Measurements from ENCODE around the gene MYBPC2. TPM values are rescaled to one million over a fixed set of nuclear protein-coding genes. Genes with fewer than 3 reads are reported as not detected.
A peak's percentile ranks its signal among the peaks of the same experiment; 100 is the strongest.

MYBPC2 gene
- total RNA-seq, 1 experiment from 2014 or later, result 0.03 TPM

GRCh38 chr19:50419580-50420035 is 13.1 kb upstream of the MYBPC2 start:
- Histone ChIP-seq H3K9me3 (no peaks in the 10 kb centered on the region), H3K4me3 (no peak overlapping the region), H3K27me3 (no peaks in the 10 kb centered on the region), H3K36me3 (peaks cover 2% of the 10 kb centered on the region; the same call in 1 of the 2 replicates)
- no peak for DNase-seq

GRCh38 chr19:50420127-50420526 is 12.6 kb upstream of the MYBPC2 start:
- H3K4me3 ChIP-seq, result no peak overlapping the region
- no peaks in the 10 kb centered on the region for H3K27me3 ChIP-seq
- DNase-seq, result no peak
- H3K36me3 ChIP-seq, result no peaks in the 10 kb centered on the region
- H3K9me3 ChIP-seq, result no peaks in the 10 kb centered on the region

GRCh38 chr19:50420808-50421207 is 11.9 kb upstream of the MYBPC2 start:
- no peaks in the 10 kb centered on the region for H3K27me3 ChIP-seq
- no peak overlapping the region for H3K4me3 ChIP-seq
- no peaks in the 10 kb centered on the region for H3K36me3 ChIP-seq
- DNase-seq, result no peak
- H3K9me3 ChIP-seq, result no peaks in the 10 kb centered on the region

- Histone ChIP-seq H3K36me3 (no peaks in the 10 kb centered on the region), H3K4me3 (no peak overlapping the region), H3K9me3 (no peaks in the 10 kb centered on the region), H3K27me3 (no peaks in the 10 kb centered on the region)
- no peak for DNase-seq
Observed at GRCh38 chr19:50422397-50423278, 10.1 kb upstream of the MYBPC2 start.

- DNase-seq, result no peak
- Histone ChIP-seq H3K4me3 (no peak overlapping the region), H3K36me3 (no peaks in the 10 kb centered on the region)
Observed at GRCh38 chr19:50423279-50424113, 9.2 kb upstream of the MYBPC2 start.

GRCh38 chr19:50425581-50425980 is 7.1 kb upstream of the MYBPC2 start:
- peaks cover 4% of the 10 kb centered on the region; the same call in 1 of the 2 replicates for H3K27me3 ChIP-seq
- no peaks in the 10 kb centered on the region for H3K9me3 ChIP-seq
- no peaks in the 10 kb centered on the region for H3K36me3 ChIP-seq
- DNase-seq, result no peak
- H3K4me3 ChIP-seq, result no peak overlapping the region

More at GRCh38 chr19:50423279-50424113, 9.2 kb upstream of the MYBPC2 start:
- H3K27me3 ChIP-seq, result no peaks in the 10 kb centered on the region
- no peaks in the 10 kb centered on the region for H3K9me3 ChIP-seq

- H3K27me3 ChIP-seq, result peaks cover 12% of the 10 kb centered on the region
- no peak for DNase-seq
- no peak overlapping the region for H3K4me3 ChIP-seq
- no peaks in the 10 kb centered on the region for H3K9me3 ChIP-seq
- H3K36me3 ChIP-seq, result no peaks in the 10 kb centered on the region
Observed at GRCh38 chr19:50427318-50427925, 5.3 kb upstream of the MYBPC2 start.

GRCh38 chr19:50427997-50428425 is 4.7 kb upstream of the MYBPC2 start:
- Histone ChIP-seq H3K9me3 (no peaks in the 10 kb centered on the region), H3K27me3 (peaks cover 18% of the 10 kb centered on the region), H3K36me3 (no peaks in the 10 kb centered on the region), H3K4me3 (no peak overlapping the region)
- peak; percentile 37 for DNase-seq

GRCh38 chr19:50428772-50429463 is 3.8 kb upstream of the MYBPC2 start:
- Histone ChIP-seq H3K27me3 (peaks cover 24% of the 10 kb centered on the region), H3K4me3 (no peak overlapping the region), H3K36me3 (no peaks in the 10 kb centered on the region), H3K9me3 (no peaks in the 10 kb centered on the region)
- DNase-seq, result no peak

- no peaks in the 10 kb centered on the region for H3K9me3 ChIP-seq
- no peaks in the 10 kb centered on the region for H3K36me3 ChIP-seq
- H3K4me3 ChIP-seq, result no peak overlapping the region
- peaks cover 27% of the 10 kb centered on the region for H3K27me3 ChIP-seq
- DNase-seq, result no peak
Observed at GRCh38 chr19:50430888-50431342, 1.8 kb upstream of the MYBPC2 start.

- Histone ChIP-seq H3K4me3 (peak overlapping the region; percentile 42), H3K9me3 (no peaks in the 10 kb centered on the region), H3K27me3 (peaks cover 27% of the 10 kb centered on the region), H3K36me3 (no peaks in the 10 kb centered on the region)
- peak; percentile 68 for DNase-seq
Observed at GRCh38 chr19:50431343-50432220, 1.1 kb upstream of the MYBPC2 start.

- Histone ChIP-seq H3K9me3 (no peaks in the 10 kb centered on the region), H3K27me3 (peaks cover 34% of the 10 kb centered on the region), H3K36me3 (no peaks in the 10 kb centered on the region), H3K4me3 (no peak overlapping the region)
- DNase-seq, result no peak
Observed at GRCh38 chr19:50433201-50434180, 799 bp downstream of the MYBPC2 start.

- Histone ChIP-seq H3K4me3 (no peak overlapping the region), H3K36me3 (no peaks in the 10 kb centered on the region), H3K27me3 (peaks cover 34% of the 10 kb centered on the region), H3K9me3 (no peaks in the 10 kb centered on the region)
- no peak for DNase-seq
Observed at GRCh38 chr19:50434525-50434924, 1.8 kb downstream of the MYBPC2 start.

GRCh38 chr19:50435221-50435620 is 2.5 kb downstream of the MYBPC2 start:
- DNase-seq, result no peak
- no peak overlapping the region for H3K4me3 ChIP-seq
- H3K36me3 ChIP-seq, result no peaks in the 10 kb centered on the region
- peaks cover 33% of the 10 kb centered on the region for H3K27me3 ChIP-seq
- H3K9me3 ChIP-seq, result no peaks in the 10 kb centered on the region

Measured in MG63 (cell line).